ENCODE measurements around the gene RNF5.

RNF5 gene

GRCh38 chr6:32223258-32224235 is 45.3 kb downstream of the RNF5 start, which contains the start of gene NOTCH4:
Gene NOTCH4, minus strand, starts transcription at chr6:32224067. Its CDS starts 139 bp downstream, at chr6:32223928.
- H3K4me3 ChIP-seq (ENCODE audit: low read length in 2 of 2): no peak within 1 kb of the TSS
- DNase-seq (ENCODE audit: low spot score): no peak
- WGBS, 2 donors (ENCODE audit: extremely low coverage in 2 of 2, insufficient read length in 2 of 2, insufficient replicate concordance in 1 of 2): no CpG with 5 or more reads among the region's 20 CpGs
- peaks cover 0 to 30% (median 0%) of the 10 kb centered on the region in 3 experiments for H3K27me3 ChIP-seq (ENCODE audit: control insufficient read depth in 3 of 3, insufficient read depth in 3 of 3, low read depth in 1 of 3, low read length in 3 of 3)
- peak within 1 kb of the TSS; percentile 97 for H3K18ac ChIP-seq (ENCODE audit: low read length)
- H2BK5ac ChIP-seq (ENCODE audit: low read length): peak within 1 kb of the TSS; percentile 2
- H3K14ac ChIP-seq (ENCODE audit: low read length): no peak within 1 kb of the TSS
- peaks cover 5 to 16% of the 10 kb centered on the region in 2 donors for H3K4me1 ChIP-seq (ENCODE audit: control insufficient read depth in 2 of 2, insufficient read depth in 1 of 2, low read depth in 1 of 2, low read length in 2 of 2)
- H2BK15ac ChIP-seq (ENCODE audit: low read length): peak within 1 kb of the TSS; percentile 62
- H3K4ac ChIP-seq (ENCODE audit: low read length): peak within 1 kb of the TSS; percentile 87
- no peak within 1 kb of the TSS for H3K4me2 ChIP-seq (ENCODE audit: insufficient read depth, low read length, poor library complexity, severe bottlenecking)
- peak within 1 kb of the TSS; percentile 93 for H2BK12ac ChIP-seq (ENCODE audit: low read length)
- no peak within 1 kb of the TSS for H3K27ac ChIP-seq (replicated peaks; ENCODE audit: low read length)
- H3K9ac ChIP-seq (ENCODE audit: low read depth, low read length, poor library complexity): peak within 1 kb of the TSS; percentile 65
- H4K91ac ChIP-seq (ENCODE audit: low read depth, low read length, poor library complexity): peak within 1 kb of the TSS; percentile 82
- H3K23ac ChIP-seq (ENCODE audit: low read depth, low read length, poor library complexity): peak within 1 kb of the TSS; percentile 16
- no peaks in the 10 kb centered on the region for H3K79me1 ChIP-seq (ENCODE audit: low read depth, low read length)
- peak within 1 kb of the TSS; percentile 94 for H2AK5ac ChIP-seq (ENCODE audit: low read depth, low read length)
- no peaks in the 10 kb centered on the region for H3K36me3 ChIP-seq (replicated peaks in 1 of 2; ENCODE audit: control insufficient read depth in 2 of 2, insufficient read depth in 2 of 2, low read length in 2 of 2)
- peak within 1 kb of the TSS; percentile 72 for H2AFZ ChIP-seq (ENCODE audit: low read length)
- no peaks in the 10 kb centered on the region for H3K9me3 ChIP-seq (replicated peaks in 1 of 2; ENCODE audit: control insufficient read depth in 2 of 2, insufficient read depth in 1 of 2, low read depth in 1 of 2, low read length in 2 of 2)
- peak within 1 kb of the TSS; percentile 93 for H4K8ac ChIP-seq (ENCODE audit: low read depth, low read length)
- H2BK120ac ChIP-seq (ENCODE audit: low read depth, low read length): peak within 1 kb of the TSS; percentile 37

GRCh38 chr6:32224696-32225095 is 46.5 kb downstream of the RNF5 start:
- Histone ChIP-seq H4K91ac (ENCODE audit: low read depth, low read length, poor library complexity) (no peak overlapping the region), H3K4me3 (ENCODE audit: low read length in 2 of 2) (no peak overlapping the region), H2AK5ac (ENCODE audit: low read depth, low read length) (no peak overlapping the region), H2BK15ac (ENCODE audit: low read length) (no peak overlapping the region), H3K23ac (ENCODE audit: low read depth, low read length, poor library complexity) (no peak overlapping the region), H4K8ac (ENCODE audit: low read depth, low read length) (no peak overlapping the region), H3K18ac (ENCODE audit: low read length) (no peak overlapping the region), H3K4me2 (ENCODE audit: insufficient read depth, low read length, poor library complexity, severe bottlenecking) (no peak overlapping the region), H3K36me3 (replicated peaks in 1 of 2; ENCODE audit: control insufficient read depth in 2 of 2, insufficient read depth in 2 of 2, low read length in 2 of 2) (no peaks in the 10 kb centered on the region), H2BK12ac (ENCODE audit: low read length) (no peak overlapping the region), H3K4ac (ENCODE audit: low read length) (no peak overlapping the region), H3K27me3 (ENCODE audit: control insufficient read depth in 3 of 3, insufficient read depth in 3 of 3, low read depth in 1 of 3, low read length in 3 of 3) (peaks cover 0 to 23% (median 0%) of the 10 kb centered on the region in 3 experiments), H2BK5ac (ENCODE audit: low read length) (no peak overlapping the region), H3K4me1 (ENCODE audit: control insufficient read depth in 2 of 2, insufficient read depth in 1 of 2, low read depth in 1 of 2, low read length in 2 of 2) (peaks cover 5 to 16% of the 10 kb centered on the region in 2 donors), H3K9me3 (replicated peaks in 1 of 2; ENCODE audit: control insufficient read depth in 2 of 2, insufficient read depth in 1 of 2, low read depth in 1 of 2, low read length in 2 of 2) (no peaks in the 10 kb centered on the region), H3K14ac (ENCODE audit: low read length) (no peak overlapping the region), H3K27ac (replicated peaks; ENCODE audit: low read length) (no peak overlapping the region), H2AFZ (ENCODE audit: low read length) (no peak overlapping the region), H3K79me1 (ENCODE audit: low read depth, low read length) (no peaks in the 10 kb centered on the region), H3K9ac (ENCODE audit: low read depth, low read length, poor library complexity) (no peak overlapping the region), H2BK120ac (ENCODE audit: low read depth, low read length) (no peak overlapping the region)
- no CpG with 5 or more reads among the region's 2 CpGs for WGBS, 2 donors (ENCODE audit: extremely low coverage in 2 of 2, insufficient read length in 2 of 2, insufficient replicate concordance in 1 of 2)
- no peak for DNase-seq (ENCODE audit: low spot score)

GRCh38 chr6:32226434-32226833 is 48.2 kb downstream of the RNF5 start:
- no peak overlapping the region for H2AFZ ChIP-seq (ENCODE audit: low read length)
- DNase-seq (ENCODE audit: low spot score): no peak
- H4K8ac ChIP-seq (ENCODE audit: low read depth, low read length): no peak overlapping the region
- no peak overlapping the region for H2AK5ac ChIP-seq (ENCODE audit: low read depth, low read length)
- H2BK5ac ChIP-seq (ENCODE audit: low read length): no peak overlapping the region
- no peak overlapping the region for H3K27ac ChIP-seq (replicated peaks; ENCODE audit: low read length)
- H3K79me1 ChIP-seq (ENCODE audit: low read depth, low read length): no peaks in the 10 kb centered on the region
- H2BK120ac ChIP-seq (ENCODE audit: low read depth, low read length): no peak overlapping the region
- H4K91ac ChIP-seq (ENCODE audit: low read depth, low read length, poor library complexity): no peak overlapping the region
- no CpG with 5 or more reads among the region's 7 CpGs for WGBS, 2 donors (ENCODE audit: extremely low coverage in 2 of 2, insufficient read length in 2 of 2, insufficient replicate concordance in 1 of 2)
- no peak overlapping the region for H3K18ac ChIP-seq (ENCODE audit: low read length)
- no peaks in the 10 kb centered on the region for H3K9me3 ChIP-seq (replicated peaks in 1 of 2; ENCODE audit: control insufficient read depth in 2 of 2, insufficient read depth in 1 of 2, low read depth in 1 of 2, low read length in 2 of 2)
- H3K27me3 ChIP-seq (ENCODE audit: control insufficient read depth in 3 of 3, insufficient read depth in 3 of 3, low read depth in 1 of 3, low read length in 3 of 3): peaks cover 0 to 22% (median 0%) of the 10 kb centered on the region in 3 experiments
- no peak overlapping the region for H2BK15ac ChIP-seq (ENCODE audit: low read length)
- H3K14ac ChIP-seq (ENCODE audit: low read length): no peak overlapping the region
- H3K4ac ChIP-seq (ENCODE audit: low read length): no peak overlapping the region
- H3K4me3 ChIP-seq (ENCODE audit: low read length in 2 of 2): no peak overlapping the region
- no peaks in the 10 kb centered on the region for H3K36me3 ChIP-seq (replicated peaks in 1 of 2; ENCODE audit: control insufficient read depth in 2 of 2, insufficient read depth in 2 of 2, low read length in 2 of 2)
- H3K23ac ChIP-seq (ENCODE audit: low read depth, low read length, poor library complexity): no peak overlapping the region
- peaks cover 5 to 16% of the 10 kb centered on the region in 2 donors for H3K4me1 ChIP-seq (ENCODE audit: control insufficient read depth in 2 of 2, insufficient read depth in 1 of 2, low read depth in 1 of 2, low read length in 2 of 2)
- H2BK12ac ChIP-seq (ENCODE audit: low read length): no peak overlapping the region
- H3K9ac ChIP-seq (ENCODE audit: low read depth, low read length, poor library complexity): no peak overlapping the region
- no peak overlapping the region for H3K4me2 ChIP-seq (ENCODE audit: insufficient read depth, low read length, poor library complexity, severe bottlenecking)
